Endodermal cell (in vitro differentiated cells): ENCODE results near the gene PRKCE. TPM values are rescaled to one million over a fixed set of nuclear protein-coding genes. Genes with fewer than 3 reads are reported as not detected.
A peak's percentile ranks its signal among the peaks of the same experiment; 100 is the strongest.

Source experiments
- DNase-seq: peaks from one replicate; pipeline ENCODE4 v3.0.0-alpha.2; 2017
- H3K27ac ChIP-seq: 2 replicates; pipeline ENCODE4 v1.5.1; 2013; ENCODE audit warnings: mild to moderate bottlenecking, low read depth, low read length, moderate library complexity
- H3K27me3 ChIP-seq: 2 replicates; pipeline ENCODE4 v1.6.1; 2013; ENCODE audit warnings: mild to moderate bottlenecking, low read length, moderate library complexity; ENCODE audit not compliant: insufficient read depth, control insufficient read depth, poor library complexity, severe bottlenecking
- H3K36me3 ChIP-seq: 2 replicates; pipeline ENCODE4 v1.7.0; 2013; ENCODE audit warnings: mild to moderate bottlenecking, low read length, moderate library complexity; ENCODE audit not compliant: control insufficient read depth, insufficient read depth
- H3K4me1 ChIP-seq: one replicate; pipeline ENCODE4 v1.7.0; 2013; ENCODE audit warnings: low read length; ENCODE audit not compliant: control insufficient read depth, insufficient read depth
- H3K4me3 ChIP-seq: 2 replicates; pipeline ENCODE4 v1.5.1; 2013; ENCODE audit warnings: mild to moderate bottlenecking, low read length, moderate library complexity
- H3K9ac ChIP-seq: 2 replicates; pipeline ENCODE4 v1.6.1; 2013; ENCODE audit warnings: mild to moderate bottlenecking, low read length, moderate library complexity; ENCODE audit not compliant: poor library complexity, severe bottlenecking; ENCODE audit errors: extremely low read depth
- H3K9me3 ChIP-seq: 2 replicates; pipeline ENCODE4 v1.6.1; 2013; ENCODE audit warnings: mild to moderate bottlenecking, low read length, moderate library complexity; ENCODE audit not compliant: control insufficient read depth
- H3K27ac Mint-ChIP-seq: 2 replicates; pipeline ENCODE4 v1.8.0; 2020; ENCODE audit warnings: mixed read lengths
- H3K27me3 Mint-ChIP-seq: 2 replicates; pipeline ENCODE4 v1.8.0; 2021; ENCODE audit warnings: mild to moderate bottlenecking, mixed read lengths; ENCODE audit not compliant: insufficient read depth
- H3K36me3 Mint-ChIP-seq: 2 replicates; pipeline ENCODE4 v1.8.0; 2020; ENCODE audit warnings: low read depth, mixed read lengths
- H3K4me1 Mint-ChIP-seq: 2 replicates; pipeline ENCODE4 v1.8.0; 2020; ENCODE audit warnings: mixed read lengths
- H3K4me3 Mint-ChIP-seq: 2 replicates; pipeline ENCODE4 v1.8.0; 2020; ENCODE audit warnings: mild to moderate bottlenecking, moderate library complexity, mixed read lengths
- H3K9me3 Mint-ChIP-seq: 2 replicates; pipeline ENCODE4 v1.8.0; 2020; ENCODE audit warnings: mild to moderate bottlenecking, mixed read lengths
- CTCF ChIP-seq: fragments of 200-600 bp; sonication (generic); conservative IDR thresholded peaks from 2 replicates; pipeline ENCODE4 v1.5.0; 2021; ENCODE audit warnings: antibody characterized with exemption, mild to moderate bottlenecking
- WGBS, 2 experiments: methylation state at CpG; one replicate each; pipeline versions ENCODE4 v1.1.5 to v1.1.7; 2013; ENCODE audit warnings: missing lambda C conversion rate in 2 of 2, mixed read lengths in 1 of 2; ENCODE audit not compliant: insufficient coverage in 1 of 2, insufficient read length in 1 of 2; 5-methylcytosine and 5-hydroxymethylcytosine counted together
- total RNA-seq, 2 donors: library from RNA; stranded (reverse); fragmentation: NEBNext Ultra II Directional in 1 of 2; extraction: Animal tissue kit (Norgen Biotek cat#: 25700) in 1 of 2; gene quantifications; 2 replicates in 1 of 2; 3 replicates in 1 of 2; pipeline ENCODE4 v1.2.1, GENCODE V29; 2021

Gene PRKCE
- total RNA-seq, 2 donors from 2014 or later: 1.4 to 1.7 TPM

GRCh38 chr2:46134531-46135227, 483.2 kb downstream of the PRKCE start:
- Mint-ChIP-seq H3K27me3 (peaks cover 29% of the 10 kb centered on the region), H3K4me1 (peaks cover 30% of the 10 kb centered on the region), H3K27ac (no peak overlapping the region), H3K36me3 (no peaks in the 10 kb centered on the region), H3K4me3 (no peak overlapping the region), H3K9me3 (no peaks in the 10 kb centered on the region)
- TF ChIP-seq CTCF: no peak
- no peak for DNase-seq
- Histone ChIP-seq H3K27ac (no peak overlapping the region), H3K9ac (no peak overlapping the region), H3K4me3 (no peak overlapping the region), H3K36me3 (no peaks in the 10 kb centered on the region), H3K27me3 (peaks cover 9% of the 10 kb centered on the region), H3K4me1 (peaks cover 9% of the 10 kb centered on the region), H3K9me3 (no peaks in the 10 kb centered on the region)
- 78 to 86% methylated on average over 6 to 8 of the region's 8 CpGs for WGBS, 2 experiments

- peaks cover 28% of the 10 kb centered on the region for H3K4me1 Mint-ChIP-seq
- no peak overlapping the region for H3K27ac ChIP-seq
- no peaks in the 10 kb centered on the region for H3K36me3 Mint-ChIP-seq
- TF ChIP-seq CTCF: peak; percentile 34
- DNase-seq: no peak
- WGBS, 2 experiments: 95% methylated on average over 4 of the region's 4 CpGs; no CpG with 5 or more reads in 1 of the 2 experiments
- H3K9me3 ChIP-seq: no peaks in the 10 kb centered on the region
- H3K9ac ChIP-seq: no peak overlapping the region
- no peaks in the 10 kb centered on the region for H3K36me3 ChIP-seq
- peaks cover 9% of the 10 kb centered on the region for H3K27me3 ChIP-seq
- peaks cover 9% of the 10 kb centered on the region for H3K4me1 ChIP-seq
- no peaks in the 10 kb centered on the region for H3K9me3 Mint-ChIP-seq
- H3K4me3 ChIP-seq: no peak overlapping the region
- no peak overlapping the region for H3K27ac Mint-ChIP-seq
- peaks cover 29% of the 10 kb centered on the region for H3K27me3 Mint-ChIP-seq
- no peak overlapping the region for H3K4me3 Mint-ChIP-seq
Observed at GRCh38 chr2:46135228-46135855, 483.9 kb downstream of the PRKCE start.

- Mint-ChIP-seq H3K4me3 (no peak overlapping the region), H3K27me3 (peaks cover 23% of the 10 kb centered on the region), H3K9me3 (no peaks in the 10 kb centered on the region), H3K27ac (no peak overlapping the region), H3K4me1 (peaks cover 25% of the 10 kb centered on the region), H3K36me3 (no peaks in the 10 kb centered on the region)
- Histone ChIP-seq H3K9ac (no peak overlapping the region), H3K27me3 (peaks cover 6% of the 10 kb centered on the region), H3K4me1 (peaks cover 9% of the 10 kb centered on the region), H3K36me3 (no peaks in the 10 kb centered on the region), H3K4me3 (no peak overlapping the region), H3K27ac (no peak overlapping the region), H3K9me3 (no peaks in the 10 kb centered on the region)
- 88 to 95% methylated on average over 2 to 6 of the region's 6 CpGs for WGBS, 2 experiments
- no peak for TF ChIP-seq CTCF
- no peak for DNase-seq
Observed at GRCh38 chr2:46135958-46136357, 484.5 kb downstream of the PRKCE start.
